ENCODE results near the gene NHS.

Gene NHS

GRCh38 chrX:17622331-17622730 is 247.3 kb downstream of the NHS start:
- H3K4me3 ChIP-seq (ENCODE audit: low read depth, low read length), result no peak overlapping the region
- no peak for TF ChIP-seq CTCF (IDR thresholded peaks at IDR 0.05; ENCODE audit: low read depth, low read length)

- no peak overlapping the region for H3K4me3 ChIP-seq (ENCODE audit: low read depth, low read length)
- TF ChIP-seq CTCF (IDR thresholded peaks at IDR 0.05; ENCODE audit: low read depth, low read length), result no peak
Observed at GRCh38 chrX:17623750-17624149, 248.8 kb downstream of the NHS start.

- H3K4me3 ChIP-seq (ENCODE audit: low read depth, low read length), result no peak overlapping the region
- no peak for TF ChIP-seq CTCF (IDR thresholded peaks at IDR 0.05; ENCODE audit: low read depth, low read length)
Observed at GRCh38 chrX:17627026-17627425, 252.0 kb downstream of the NHS start.

GRCh38 chrX:17628976-17629375 is 254.0 kb downstream of the NHS start:
- TF ChIP-seq CTCF (IDR thresholded peaks at IDR 0.05; ENCODE audit: low read depth, low read length), result no peak
- H3K4me3 ChIP-seq (ENCODE audit: low read depth, low read length), result no peak overlapping the region

GRCh38 chrX:17629519-17629918 is 254.5 kb downstream of the NHS start:
- no peak for TF ChIP-seq CTCF (IDR thresholded peaks at IDR 0.05; ENCODE audit: low read depth, low read length)
- no peak overlapping the region for H3K4me3 ChIP-seq (ENCODE audit: low read depth, low read length)

GRCh38 chrX:17631647-17632046 is 256.6 kb downstream of the NHS start:
- TF ChIP-seq CTCF (IDR thresholded peaks at IDR 0.05; ENCODE audit: low read depth, low read length), result no peak

GRCh38 chrX:17632942-17633341 is 257.9 kb downstream of the NHS start:
- TF ChIP-seq CTCF (IDR thresholded peaks at IDR 0.05; ENCODE audit: low read depth, low read length), result no peak
- H3K4me3 ChIP-seq (ENCODE audit: low read depth, low read length), result no peak overlapping the region

More at GRCh38 chrX:17631647-17632046, 256.6 kb downstream of the NHS start:
- no peak overlapping the region for H3K4me3 ChIP-seq (ENCODE audit: low read depth, low read length)

Measured in WI38 (cell line).